Jurkat, Clone E6-1 (cell line): ENCODE results near the gene DCC.

Experiments
- DNase-seq: peaks from one replicate; pipeline ENCODE4 v3.0.0-alpha.2; 2011; ENCODE audit warnings: low read depth, low spot score
- H3K4me3 ChIP-seq: 2 replicates; pipeline ENCODE4 v1.5.1; 2011; ENCODE audit warnings: mild to moderate bottlenecking, low read length, control low read depth, moderate library complexity

DCC gene

GRCh38 chr18:52716973-52717372, 377.0 kb downstream of the DCC start:
- DNase-seq, result no peak
- no peak overlapping the region for H3K4me3 ChIP-seq

DNA sequence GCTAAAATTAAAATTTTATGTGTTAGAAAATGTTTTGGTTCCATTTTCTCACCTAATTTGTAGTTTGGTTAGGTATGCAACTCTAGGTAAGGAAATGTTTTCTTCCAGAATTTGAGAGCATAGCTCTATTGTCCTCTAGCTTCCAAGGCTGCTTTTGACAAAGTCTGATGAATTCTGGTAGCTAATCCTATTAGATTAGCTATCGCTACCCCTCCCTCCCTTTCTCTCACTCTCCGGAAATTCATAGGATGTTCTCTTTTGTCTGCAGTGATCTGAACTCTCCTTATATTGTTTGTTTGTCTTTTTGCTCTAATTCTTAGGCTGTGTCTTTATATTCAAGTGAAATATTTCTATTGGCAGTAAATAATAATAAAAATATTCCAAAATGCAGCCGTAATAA, 382.9 kb downstream of the DCC start:
- no peak overlapping the region for H3K4me3 ChIP-seq
- no peak for DNase-seq

GRCh38 chr18:52723550-52723970, 383.6 kb downstream of the DCC start:
- DNase-seq, result no peak
- H3K4me3 ChIP-seq, result no peak overlapping the region

DNA sequence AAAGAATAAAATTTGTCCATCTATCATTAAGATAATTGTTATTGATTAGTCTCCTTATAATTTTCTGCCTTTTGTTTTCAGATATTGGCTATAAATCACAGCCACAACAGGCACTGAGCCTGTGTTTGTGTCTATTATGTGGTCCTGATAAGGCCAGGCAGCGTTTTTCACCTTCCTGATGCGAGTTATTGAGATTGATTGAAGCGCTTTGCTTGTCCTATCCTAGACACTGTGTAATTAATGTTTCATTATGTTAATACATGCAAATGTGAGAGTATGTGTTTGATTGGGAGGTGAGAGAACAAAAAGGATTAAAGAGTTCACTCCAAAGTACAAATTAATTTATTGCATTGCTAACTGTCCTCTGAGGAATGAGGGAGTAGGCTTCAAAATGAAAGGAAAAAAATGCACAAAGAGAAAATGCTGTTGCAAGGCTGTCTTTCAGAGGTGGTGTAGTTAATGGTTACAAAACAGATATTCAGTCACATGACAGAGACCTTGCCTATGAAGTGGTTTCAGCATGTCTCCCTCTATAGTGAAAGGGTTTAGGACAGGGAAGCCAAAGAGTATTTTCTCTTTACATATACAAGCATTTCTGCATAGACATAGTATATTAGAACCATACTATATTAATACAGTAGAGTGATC, 391.1 kb downstream of the DCC start:
- no peak overlapping the region for H3K4me3 ChIP-seq
- no peak for DNase-seq

DNA sequence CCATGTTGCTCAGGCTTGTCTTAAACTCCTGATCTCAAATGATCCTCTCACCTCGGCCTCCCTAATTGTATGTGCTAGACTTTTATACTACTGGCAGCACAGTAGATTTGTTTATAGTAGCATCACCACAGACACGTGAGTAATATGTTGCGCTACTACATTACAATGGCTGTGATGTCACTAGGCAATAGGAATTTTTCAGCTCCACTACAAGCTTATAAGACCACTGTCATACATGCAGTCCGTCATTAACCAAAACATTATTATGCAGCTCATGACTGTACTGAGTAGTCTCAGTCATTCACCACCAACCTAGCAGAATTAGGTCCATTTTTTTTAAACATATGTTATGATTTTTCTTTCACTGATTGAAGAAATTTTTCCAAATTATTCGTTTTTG, 398.9 kb downstream of the DCC start:
- DNase-seq, result no peak
- no peak overlapping the region for H3K4me3 ChIP-seq

GRCh38 chr18:52746986-52747385, 407.0 kb downstream of the DCC start:
- H3K4me3 ChIP-seq, result no peak overlapping the region

DNA sequence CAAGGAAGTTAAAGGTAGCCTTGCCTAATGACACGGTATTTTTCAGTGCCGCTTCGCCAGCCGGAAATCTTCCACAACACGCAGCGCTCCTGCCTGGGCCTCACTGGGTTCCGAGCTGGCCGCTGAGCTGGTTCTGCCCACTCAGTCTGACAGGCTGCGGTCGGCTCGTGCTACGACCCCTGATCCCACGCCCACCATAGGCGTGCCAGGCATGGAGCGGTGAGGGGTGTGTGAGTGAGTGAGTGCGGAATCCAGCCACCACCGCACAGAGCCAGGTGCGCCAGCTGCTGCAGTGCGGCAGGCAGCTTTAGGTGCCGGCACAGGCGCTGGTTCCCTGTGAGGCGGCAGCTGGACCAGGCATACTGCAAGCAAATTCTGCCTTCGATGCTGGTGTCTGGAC, 407.9 kb downstream of the DCC start:
- DNase-seq, result no peak
- H3K4me3 ChIP-seq, result no peak overlapping the region

More at GRCh38 chr18:52746986-52747385, 407.0 kb downstream of the DCC start:
- DNase-seq, result no peak

DNA sequence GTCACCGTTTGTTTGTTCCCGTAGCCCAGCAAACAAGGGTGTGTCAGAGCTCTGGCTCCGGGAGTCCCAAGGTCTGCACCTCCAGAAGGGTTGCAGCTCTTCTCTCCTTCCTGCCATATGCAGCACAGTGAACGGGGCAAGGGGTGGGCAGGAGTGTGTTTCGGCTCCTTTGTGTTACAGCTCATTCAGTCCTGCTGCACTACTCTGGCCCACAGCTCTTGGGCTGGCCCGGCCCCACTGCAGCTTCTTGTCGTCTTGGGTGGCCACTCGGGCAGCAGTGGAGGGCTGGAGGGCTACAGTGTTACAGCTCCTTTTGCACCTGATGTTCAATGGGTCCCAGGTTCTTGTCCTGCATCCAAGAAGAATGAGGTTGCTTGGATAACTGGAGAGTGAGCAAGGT, 408.3 kb downstream of the DCC start:
- no peak for DNase-seq
- no peak overlapping the region for H3K4me3 ChIP-seq

DNA sequence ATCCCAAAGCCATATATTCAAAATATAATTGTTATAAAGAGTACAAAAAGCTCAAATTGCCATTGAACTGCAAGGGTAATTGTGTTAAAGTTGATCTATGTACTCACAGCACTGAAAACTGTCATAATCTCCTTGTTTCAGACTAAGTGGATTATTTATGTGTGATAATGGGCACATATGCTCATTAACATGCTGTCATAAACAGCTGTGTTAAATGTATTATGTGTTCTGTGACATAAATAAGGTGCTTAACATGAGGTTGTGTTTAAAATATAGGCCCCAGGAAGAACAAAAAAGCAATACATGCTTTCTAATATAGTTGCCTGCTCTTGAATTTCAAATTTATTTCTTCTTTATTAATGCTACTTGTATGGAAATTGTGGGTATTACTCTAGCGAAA, 409.5 kb downstream of the DCC start:
- DNase-seq, result no peak
- H3K4me3 ChIP-seq, result no peak overlapping the region

DNA sequence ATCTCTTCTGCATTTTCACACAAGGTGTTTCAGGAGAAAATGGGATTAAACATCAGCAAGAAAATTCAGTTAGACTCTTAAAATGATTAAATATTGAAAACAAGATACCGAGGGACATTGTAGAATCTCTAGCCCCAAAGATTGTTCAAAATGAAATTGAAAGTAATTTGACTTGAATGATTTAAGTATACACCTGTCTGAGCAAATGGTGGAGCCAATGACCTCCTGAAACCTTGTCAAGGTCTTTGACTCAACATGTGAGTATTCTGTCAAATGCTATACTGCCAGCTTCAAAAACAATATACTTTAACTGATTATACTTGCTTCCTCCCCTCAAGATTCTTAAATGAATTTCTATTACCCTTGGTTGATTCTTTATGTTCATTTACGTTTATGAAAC, 411.0 kb downstream of the DCC start:
- H3K4me3 ChIP-seq, result no peak overlapping the region
- no peak for DNase-seq

DNA sequence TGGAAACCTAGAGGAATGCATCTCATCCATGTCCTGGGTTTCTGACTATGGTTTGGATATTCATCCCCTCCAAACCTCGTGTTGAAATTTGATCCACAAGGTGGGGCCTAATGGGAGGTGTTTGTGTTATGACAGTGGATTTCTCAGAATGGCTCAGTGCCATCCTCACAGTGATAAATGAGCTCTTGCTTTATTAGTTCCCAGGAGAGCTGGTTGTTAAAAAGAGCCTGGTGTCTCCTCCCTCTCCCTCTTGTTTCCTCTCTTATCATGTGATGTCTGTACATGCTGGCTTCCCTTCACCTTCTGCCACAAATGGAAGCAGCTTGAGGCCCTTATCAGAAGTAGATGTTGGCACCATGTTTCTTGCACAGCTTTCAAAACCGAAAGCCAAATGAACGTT, 424.3 kb downstream of the DCC start:
- no peak overlapping the region for H3K4me3 ChIP-seq
- no peak for DNase-seq

DNA sequence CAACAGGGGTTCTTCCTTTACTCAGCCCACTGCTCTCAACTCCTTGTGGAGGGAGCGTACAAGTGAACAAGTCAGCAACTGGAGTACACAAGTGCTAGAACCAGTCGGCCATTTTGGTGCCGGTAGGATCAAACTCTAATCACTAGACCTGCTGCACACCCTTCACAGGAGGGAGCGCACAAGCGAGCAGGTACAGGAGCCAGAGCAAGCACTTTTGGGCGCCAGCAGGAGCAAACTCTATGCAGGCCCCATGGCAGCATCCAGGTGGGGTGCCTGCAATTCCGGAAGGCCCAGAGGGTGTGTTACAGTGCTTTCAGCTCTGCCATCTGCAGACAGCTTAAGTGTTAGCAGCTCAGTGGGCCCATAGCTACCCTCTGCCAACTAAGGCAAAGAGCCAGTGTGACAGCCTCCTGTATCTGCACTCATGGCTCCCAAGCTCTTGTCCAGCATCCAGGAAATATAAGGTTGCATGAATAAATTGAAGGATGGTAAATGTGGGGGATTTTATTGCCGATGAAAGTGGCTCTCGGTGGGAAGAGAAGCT, 426.1 kb downstream of the DCC start:
- DNase-seq, result no peak

DNA sequence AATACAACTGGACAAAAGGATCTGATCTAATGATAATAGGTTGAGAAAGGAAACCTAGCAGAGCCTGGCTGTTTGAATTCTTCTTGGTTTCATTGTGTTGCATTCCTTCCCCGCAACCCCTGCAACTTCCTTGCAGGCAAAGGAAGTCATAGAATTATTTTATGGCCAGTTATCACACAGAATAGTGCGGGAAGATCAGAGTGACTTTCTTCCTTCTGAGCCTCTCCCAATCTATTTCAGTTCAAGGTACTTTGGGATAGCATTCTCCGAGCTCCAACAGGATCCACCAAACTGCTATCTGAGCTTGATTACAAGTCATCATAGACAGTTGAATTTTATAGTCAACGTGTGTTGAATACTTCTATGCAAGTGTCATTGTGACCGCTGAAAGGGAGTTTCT, 441.1 kb downstream of the DCC start:
- no peak overlapping the region for H3K4me3 ChIP-seq
- no peak for DNase-seq

More for the DNA sequence above, 426.1 kb downstream of the DCC start:
- no peak overlapping the region for H3K4me3 ChIP-seq

DNA sequence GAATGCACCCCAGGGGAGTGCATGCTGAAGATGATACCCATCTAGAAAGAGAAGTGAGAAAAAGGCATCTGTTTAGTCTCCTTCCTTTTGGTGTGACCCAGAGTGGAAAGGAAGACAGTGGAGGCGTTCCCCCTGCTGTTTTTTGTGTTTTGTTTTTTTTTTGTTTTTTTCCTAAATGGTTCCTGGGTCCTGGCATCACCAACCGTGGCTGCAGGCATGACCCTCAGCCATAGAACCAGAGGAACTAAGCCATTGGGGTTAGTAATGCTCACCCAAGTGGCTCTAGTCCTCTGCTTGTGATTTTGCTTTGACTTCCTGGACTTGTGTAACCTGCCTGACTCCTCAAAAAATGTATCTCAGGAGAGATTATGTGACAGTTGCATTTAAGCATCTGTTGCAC, 451.3 kb downstream of the DCC start:
- no peak overlapping the region for H3K4me3 ChIP-seq
- no peak for DNase-seq

GRCh38 chr18:52812834-52813233, 472.8 kb downstream of the DCC start:
- H3K4me3 ChIP-seq, result no peak overlapping the region
- DNase-seq, result no peak

DNA sequence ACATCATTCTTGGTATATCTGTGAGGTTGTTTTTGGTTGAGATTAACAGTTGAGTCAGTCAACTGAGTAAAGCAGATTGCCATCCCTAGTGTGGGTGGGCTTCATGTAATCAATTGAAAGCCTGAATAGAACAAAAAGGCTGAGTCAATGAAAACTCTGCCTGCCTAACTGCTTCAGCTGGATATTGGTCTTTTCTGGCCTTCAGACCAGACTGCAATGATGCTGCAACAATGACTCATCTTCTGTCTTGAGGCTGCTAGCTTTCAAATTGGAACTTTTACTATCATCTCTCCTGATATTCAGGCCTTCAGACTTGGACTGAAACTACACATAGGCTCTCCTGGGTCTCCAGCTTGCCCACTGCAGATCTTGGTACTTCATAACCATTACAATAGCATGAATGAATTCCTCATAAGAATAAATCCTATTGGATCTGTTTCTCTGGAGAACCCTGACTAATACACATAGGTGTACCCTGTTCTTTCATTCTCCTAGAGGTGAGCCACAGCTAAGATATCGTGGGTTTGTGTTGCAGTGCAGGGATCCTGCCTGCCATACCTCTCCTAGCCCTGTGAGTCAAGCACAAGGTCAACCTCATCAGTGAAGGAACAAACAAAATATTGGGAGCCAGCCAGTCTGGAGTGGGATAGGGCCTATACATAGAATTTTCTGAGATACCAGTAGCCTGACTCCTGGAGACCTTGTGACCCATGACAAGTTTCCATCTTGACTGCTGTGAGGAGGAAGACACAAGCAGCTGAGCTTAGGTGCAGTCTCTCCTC, 473.8 kb downstream of the DCC start:
- H3K4me3 ChIP-seq, result no peak overlapping the region
- DNase-seq, result no peak

- no peak for DNase-seq
- H3K4me3 ChIP-seq, result no peak overlapping the region
These were observed 475.7 kb downstream of the DCC start for GRCh38 chr18:52815651-52816050.

DNA sequence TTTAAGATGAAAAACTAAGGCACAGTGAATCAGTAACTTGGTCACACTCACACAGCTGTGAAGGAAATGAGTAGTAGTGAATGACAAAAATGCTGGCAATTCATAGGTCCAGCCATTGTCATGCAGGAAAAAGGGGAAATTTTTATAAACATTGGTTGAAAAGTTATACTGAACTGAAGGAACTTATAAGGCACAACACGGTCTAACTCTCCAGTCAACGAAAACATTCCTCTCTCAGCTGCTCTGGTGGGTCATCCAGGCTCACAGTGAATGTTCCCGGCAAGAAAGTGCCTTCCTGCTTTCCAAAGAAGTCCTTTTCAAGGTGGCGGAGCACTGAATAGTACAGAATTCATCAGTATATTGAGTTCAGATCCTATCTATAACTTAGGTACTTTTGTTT, 476.1 kb downstream of the DCC start:
- DNase-seq, result no peak
- H3K4me3 ChIP-seq, result no peak overlapping the region

DNA sequence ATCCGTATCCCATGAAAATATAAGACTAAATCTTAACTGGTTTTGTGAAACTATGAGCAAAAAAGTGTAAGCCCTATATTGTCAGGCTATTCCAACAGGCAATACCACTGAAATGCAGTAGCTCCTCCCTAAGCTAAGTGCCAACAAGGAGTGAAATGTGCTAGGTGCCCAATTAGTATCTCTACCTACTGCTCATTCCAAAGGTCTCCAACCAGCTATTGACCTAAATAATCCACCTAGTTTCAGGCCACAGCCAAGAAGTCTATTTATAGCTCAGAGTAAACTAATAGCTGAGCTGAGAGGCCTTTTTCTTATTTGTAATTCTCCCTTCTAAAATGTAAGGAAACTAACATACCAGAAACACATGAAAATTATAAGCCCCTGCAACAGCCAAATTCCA, 482.2 kb downstream of the DCC start:
- H3K4me3 ChIP-seq, result no peak overlapping the region
- no peak for DNase-seq

DNA sequence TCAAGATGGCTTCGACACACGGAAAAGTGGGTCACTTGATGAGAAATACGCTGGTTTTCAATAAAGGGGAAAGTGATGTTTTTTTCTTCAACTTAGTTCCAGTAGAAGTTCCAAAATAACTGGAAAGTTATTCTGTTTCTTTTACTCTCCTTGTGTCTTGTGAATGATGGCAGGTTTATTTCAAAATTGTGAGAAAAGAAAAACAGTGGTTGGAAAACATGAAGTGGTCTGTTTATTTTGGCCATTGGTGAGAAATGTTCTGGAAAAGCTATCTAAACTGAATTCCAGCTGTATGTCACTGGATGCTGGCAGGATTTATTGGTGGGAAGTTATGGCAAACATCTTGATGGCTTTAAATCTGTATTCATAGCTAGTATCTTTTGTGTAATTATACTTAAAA, 484.1 kb downstream of the DCC start:
- H3K4me3 ChIP-seq, result no peak overlapping the region
- DNase-seq, result no peak

GRCh38 chr18:52826994-52827393, 487.0 kb downstream of the DCC start:
- no peak for DNase-seq
- no peak overlapping the region for H3K4me3 ChIP-seq
